Activated naive CD4-positive, alpha-beta T cell treated with anti-CD3 and anti-CD28 coated beads, Interleukin-2, amount 50 U/mL, for 16 hours (primary cell): ENCODE data around the gene UBE2E2.

Experiments used
- DNase-seq: peaks from one replicate; pipeline ENCODE4 v3.0.0-alpha.2; 2020

Gene UBE2E2

GRCh38 chr3:23242106-23242505, 39.0 kb downstream of the UBE2E2 start:
- DNase-seq, result no peak

DNA sequence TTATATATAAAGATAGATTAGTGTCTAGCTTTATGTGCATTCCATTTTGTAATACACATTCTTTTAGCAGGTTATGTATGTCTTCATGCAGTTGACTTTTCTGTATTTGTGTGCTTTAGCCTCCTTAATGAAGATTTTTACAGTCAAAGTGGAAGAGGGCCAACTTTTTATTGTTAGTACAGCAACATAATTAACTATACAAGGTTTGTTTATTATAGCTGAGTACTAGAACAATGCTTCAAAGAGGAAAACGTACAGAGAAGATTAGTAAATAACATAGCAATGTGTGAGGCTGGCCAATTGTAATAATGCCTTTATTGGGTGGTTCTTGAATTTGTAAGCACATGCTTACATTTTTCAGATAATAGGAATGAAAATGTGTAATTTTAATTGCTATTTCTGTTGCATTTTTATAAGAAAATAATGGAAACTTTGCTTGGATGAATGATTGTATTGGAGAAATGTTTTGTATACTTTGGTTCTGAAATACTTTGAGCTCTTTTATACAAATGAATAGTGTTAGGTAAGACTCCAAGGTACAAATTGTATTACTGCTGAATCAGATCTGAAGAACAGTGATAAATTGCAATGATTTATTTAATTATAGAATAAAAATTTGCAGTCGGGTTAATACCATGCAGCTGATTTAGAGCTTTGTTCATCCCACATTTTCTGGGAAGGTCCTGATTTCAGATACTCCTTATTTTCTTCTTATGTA, 41.4 kb downstream of the UBE2E2 start:
- no peak for DNase-seq

DNA sequence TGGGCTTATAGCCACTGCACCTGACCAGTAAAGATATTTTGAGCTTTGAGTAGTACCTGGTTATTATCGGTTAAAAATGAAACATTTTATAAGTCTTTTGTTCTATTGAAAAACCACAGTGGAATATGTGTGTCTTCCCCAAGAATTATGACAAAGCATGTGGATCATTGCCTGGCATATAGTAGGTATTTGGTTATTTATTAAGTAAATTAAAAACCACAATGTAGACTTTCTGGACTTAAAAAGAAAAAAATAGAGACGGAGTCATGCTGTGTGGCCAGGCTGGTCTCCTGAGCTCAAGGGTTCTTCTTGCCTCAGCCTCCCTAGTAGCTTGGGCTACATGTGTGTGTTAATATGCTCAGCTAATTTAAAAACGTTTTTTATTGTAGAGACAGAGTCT, 43.5 kb downstream of the UBE2E2 start:
- no peak for DNase-seq

DNA sequence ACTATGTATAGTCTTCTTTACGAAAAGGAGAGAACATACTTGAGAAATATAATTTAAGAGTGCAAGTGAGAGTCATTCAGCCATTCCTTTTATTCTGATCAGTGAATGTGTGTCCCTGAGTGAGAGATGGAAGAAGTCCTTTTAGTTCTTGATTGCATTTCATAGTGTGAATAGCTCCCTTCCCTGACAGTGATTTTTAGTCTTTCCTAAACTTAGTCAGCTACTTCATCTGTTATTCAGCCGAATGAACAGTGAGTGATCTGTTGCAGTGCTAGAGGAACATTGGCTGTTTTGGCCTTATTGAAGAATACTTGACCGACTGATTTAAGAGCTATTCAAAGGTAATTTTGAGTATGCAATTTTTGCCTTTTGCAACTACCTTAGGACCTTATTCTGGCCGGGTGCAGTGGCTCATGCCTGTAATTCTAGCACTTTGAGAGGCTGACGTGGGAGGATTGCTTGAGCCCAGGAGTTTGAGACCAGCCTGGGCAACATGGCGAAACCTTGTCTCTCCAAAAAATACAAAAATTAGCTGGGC, 45.5 kb downstream of the UBE2E2 start:
- DNase-seq, result no peak

DNA sequence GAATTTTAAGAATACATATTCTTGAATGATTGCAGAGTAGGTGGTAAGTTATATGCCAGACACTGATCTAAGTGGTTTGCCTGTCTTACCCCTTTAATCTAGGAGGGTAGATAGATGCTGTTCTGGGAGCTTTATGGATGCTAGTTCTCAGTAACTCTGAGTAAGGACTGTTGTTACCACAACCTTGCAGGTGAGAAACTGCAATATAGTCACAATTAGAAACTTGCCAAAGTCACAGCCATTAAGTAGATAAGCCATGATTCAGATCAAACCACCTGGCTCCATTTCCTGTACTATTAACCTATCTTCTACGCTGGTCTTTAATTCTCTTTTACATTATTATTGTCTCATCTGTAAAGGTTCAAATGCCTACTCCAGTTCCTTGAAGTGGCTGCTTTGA, 46.8 kb downstream of the UBE2E2 start:
- no peak for DNase-seq

GRCh38 chr3:23252122-23252521, 49.0 kb downstream of the UBE2E2 start:
- no peak for DNase-seq

DNA sequence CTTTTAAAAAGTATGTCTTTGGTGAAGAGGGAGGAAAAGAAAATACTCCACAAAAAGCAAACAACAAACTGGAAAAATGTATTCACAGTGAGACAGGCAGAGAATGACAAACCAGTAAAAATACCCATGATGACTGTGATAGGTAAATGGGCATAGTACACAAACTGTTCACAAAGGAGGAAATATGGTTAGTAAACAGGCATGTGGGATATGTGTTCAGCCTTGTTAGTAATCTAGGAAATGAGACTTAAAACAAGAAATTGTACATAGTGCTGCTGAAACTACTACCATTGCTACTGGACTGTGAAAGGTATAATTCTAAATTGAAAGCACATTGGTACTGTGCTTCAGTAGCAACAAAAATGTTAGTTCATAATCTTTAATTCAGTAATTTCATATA, 50.1 kb downstream of the UBE2E2 start:
- DNase-seq, result no peak

DNA sequence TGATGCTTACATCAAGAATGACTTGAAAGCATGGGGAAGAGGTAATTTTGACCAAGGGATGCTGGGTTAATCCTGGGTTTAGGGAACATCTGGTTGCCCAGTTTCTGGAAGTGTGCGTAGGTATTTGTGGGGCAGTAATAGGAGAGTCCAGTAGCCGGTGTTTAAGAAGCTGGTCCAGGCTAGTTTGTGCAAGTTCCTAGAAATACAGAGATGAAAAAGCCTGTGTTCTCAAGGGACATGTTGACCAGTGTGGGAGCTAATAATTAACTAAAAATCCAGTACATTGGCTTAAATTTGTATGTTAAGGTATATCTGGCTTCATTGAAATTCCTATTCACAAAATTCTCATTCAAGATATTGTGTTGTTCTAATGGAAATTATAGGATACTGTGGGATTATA, 51.2 kb downstream of the UBE2E2 start:
- DNase-seq, result no peak

- no peak for DNase-seq
These were observed 51.7 kb downstream of the UBE2E2 start for GRCh38 chr3:23254835-23255234.

DNA sequence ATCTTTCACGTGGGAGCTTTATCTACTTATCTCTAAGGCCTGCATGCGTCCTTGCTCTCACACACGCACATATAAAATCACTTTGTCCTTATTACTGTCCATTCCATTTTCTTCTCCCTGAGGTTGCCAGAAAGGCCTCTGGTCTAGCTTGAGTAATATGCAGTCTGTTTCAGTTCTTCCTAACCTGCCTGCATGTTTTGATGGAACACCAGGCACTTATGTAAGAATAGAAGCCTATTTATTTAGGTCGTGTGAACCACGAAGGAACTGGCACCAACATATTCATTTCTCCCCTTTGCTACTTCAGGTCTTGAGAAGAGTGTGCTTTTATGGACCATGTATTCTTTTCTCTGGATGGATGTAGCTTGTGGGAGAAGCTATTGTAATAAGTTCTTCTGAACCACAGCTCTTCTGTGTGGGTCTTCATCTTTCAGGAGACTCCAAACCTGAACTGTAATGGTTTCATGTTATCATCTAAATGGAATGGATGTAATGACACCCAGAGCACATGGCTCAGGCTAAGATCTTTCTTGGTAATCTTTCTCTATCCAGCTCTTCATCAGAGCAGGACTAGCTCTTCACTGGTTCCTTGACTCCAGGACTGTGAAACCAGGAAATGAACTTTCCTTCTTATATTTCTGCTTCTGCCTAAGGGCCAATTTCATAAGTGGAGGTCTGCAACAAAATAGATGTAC, 53.8 kb downstream of the UBE2E2 start:
- no peak for DNase-seq

- DNase-seq, result no peak
These were observed 55.0 kb downstream of the UBE2E2 start for GRCh38 chr3:23258110-23258509.

DNA sequence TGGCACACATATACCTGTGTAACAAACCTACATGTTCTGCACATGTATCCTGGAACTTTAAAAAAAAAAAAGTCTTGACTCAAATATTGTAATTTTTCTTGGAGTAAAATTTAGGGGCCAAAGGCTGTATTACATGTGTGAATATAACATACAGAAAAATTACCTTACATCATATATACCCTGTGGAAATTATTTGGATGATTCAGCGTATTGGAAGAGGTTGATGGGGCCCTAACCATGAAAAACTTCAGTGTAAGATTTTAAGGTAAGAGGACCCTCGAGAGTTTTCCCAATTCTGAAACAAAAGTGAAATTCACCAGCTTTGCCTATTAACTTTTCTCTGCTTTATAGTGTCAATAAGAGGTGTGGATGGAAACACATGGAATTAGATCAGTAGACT, 56.4 kb downstream of the UBE2E2 start:
- no peak for DNase-seq

GRCh38 chr3:23262766-23263165, 59.6 kb downstream of the UBE2E2 start:
- no peak for DNase-seq

DNA sequence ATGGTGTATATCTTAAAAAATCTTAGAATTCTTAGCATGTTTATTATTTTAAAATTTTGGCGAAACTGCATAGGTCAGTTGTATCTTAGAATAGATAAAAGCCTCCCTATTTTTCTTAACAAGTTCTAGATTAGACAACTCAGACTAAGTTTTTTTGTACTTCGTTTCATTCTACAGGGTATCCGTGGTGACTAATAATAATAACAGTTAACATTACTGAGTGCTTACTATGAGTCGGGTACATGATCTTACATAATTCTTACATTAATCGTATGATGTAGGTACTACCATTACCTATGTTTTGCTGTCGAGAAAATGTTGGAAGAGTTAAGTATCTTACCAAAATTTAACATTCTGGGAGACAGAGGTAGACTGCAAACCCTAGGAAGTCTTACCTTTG, 60.7 kb downstream of the UBE2E2 start:
- DNase-seq, result no peak

GRCh38 chr3:23264413-23264812, 61.3 kb downstream of the UBE2E2 start:
- no peak for DNase-seq

- no peak for DNase-seq
These were observed 67.3 kb downstream of the UBE2E2 start for GRCh38 chr3:23270423-23270822.

DNA sequence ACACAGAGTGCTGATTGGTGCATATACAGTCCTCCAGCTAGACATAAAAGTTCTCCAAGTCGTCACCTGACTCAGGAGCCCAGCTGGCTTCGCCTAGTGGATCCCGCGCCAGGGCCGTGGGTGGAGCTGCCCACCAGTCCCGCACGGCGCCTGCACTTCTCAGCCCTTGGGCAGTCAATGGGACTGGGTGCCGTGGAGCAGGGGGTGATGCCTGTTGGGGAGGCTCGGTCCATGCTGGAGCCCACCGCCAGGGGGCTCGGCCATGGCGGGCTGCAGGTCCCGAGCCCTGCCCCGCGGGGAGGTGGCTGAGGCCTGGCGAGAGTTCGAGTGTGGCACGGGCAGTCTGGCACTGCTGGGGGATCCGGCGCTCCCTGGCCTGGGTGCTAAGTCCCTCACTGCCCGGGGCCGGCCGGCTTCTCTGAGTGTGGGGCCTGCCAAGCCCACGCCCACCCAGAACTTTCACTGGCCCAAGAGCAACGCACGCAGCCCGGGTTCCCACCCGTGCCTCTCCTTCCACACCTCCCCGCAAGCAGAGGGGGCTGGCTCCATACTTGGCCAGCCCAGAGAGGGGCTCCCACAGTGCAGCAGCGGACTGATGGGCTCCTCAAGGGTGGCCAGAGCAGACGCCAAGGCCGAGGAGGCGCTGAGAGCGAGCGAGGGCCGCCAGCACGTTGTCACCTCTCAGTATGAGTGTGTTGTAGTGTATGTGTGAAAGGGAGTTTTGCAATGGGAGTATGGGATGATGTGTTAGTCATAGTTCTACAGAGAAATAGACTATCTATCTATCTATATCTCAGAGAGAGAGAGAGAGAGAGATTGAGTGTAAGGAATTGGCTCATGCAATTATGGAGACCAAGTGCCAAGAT, 69.0 kb downstream of the UBE2E2 start:
- DNase-seq, result no peak

- DNase-seq, result no peak
These were observed 69.7 kb downstream of the UBE2E2 start for GRCh38 chr3:23272820-23273219.

DNA sequence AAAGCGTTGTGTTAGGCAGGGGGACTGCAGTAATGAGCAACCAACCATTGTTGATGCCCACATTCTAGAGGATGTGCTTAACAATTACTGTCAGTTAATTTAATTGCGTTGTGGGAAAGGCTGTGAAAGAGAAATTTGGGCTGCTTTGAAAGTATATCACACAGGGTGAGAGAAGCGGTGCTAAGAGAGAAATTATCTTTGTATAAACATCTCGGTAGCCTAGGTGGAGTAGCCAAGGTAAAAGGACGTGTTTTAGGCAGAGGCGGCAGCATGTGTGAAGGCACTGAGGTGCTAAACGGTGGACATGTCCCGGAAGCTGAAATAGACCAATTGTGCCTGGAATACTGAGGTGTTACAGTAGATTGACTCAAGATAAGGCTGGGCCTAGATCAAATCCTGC, 71.9 kb downstream of the UBE2E2 start:
- no peak for DNase-seq

GRCh38 chr3:23275814-23276213, 72.7 kb downstream of the UBE2E2 start:
- DNase-seq, result no peak

- DNase-seq, result no peak
These were observed 74.0 kb downstream of the UBE2E2 start for GRCh38 chr3:23276913-23277658.

DNA sequence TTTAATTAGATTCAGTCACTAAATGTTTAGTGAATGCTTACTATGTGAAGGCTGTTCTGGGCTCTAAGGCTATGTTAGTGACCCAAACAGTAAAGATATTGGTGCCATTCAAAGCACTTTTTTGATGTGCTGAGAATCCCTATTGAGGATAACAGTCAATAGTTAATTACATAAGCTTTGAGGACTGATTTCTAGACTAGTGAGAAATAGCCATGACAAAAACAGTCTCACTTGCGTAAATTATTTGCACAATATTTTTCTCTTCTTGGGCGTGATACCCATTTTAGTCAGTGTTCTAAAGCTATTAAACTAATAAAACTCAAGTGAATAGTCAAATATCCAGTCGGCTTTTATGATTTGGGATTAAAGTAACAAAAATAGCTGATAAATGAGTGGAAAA, 74.6 kb downstream of the UBE2E2 start:
- no peak for DNase-seq

- no peak for DNase-seq
These were observed 80.5 kb downstream of the UBE2E2 start for GRCh38 chr3:23283625-23284024.
